K562 (cell line): Measurements from ENCODE around the gene IPO13. TPM values are rescaled to one million over a fixed set of nuclear protein-coding genes. Genes with fewer than 3 reads are reported as not detected.

Experiments used
- CBFB ChIP-seq: sonication (generic); formaldehyde crosslinking; IDR thresholded peaks from 2 replicates; pipeline ENCODE4 v1.4.0; 2020; ENCODE audit warnings: mild to moderate bottlenecking, missing genetic modification reagents
- FOXA3 ChIP-seq, 2 experiments: fragments of 450-650 bp in 1 of 2; sonication (generic) in 1 of 2; formaldehyde crosslinking; IDR thresholded peaks in 1 of 2; conservative IDR thresholded peaks in 1 of 2; 2 replicates each; pipeline versions ENCODE4 v1.4.0 to v1.8.0; 2020 to 2022; ENCODE audit warnings: mild to moderate bottlenecking in 2 of 2, missing genetic modification reagents in 1 of 2
- FOXJ3 ChIP-seq: sonication (generic); formaldehyde crosslinking; IDR thresholded peaks from 2 replicates; pipeline ENCODE4 v1.4.0; 2020; ENCODE audit warnings: mild to moderate bottlenecking, missing genetic modification reagents
- GABPB1 ChIP-seq: sonication (generic); formaldehyde crosslinking; IDR thresholded peaks from 2 replicates; pipeline ENCODE4 v1.8.0; 2022; ENCODE audit warnings: mild to moderate bottlenecking, missing genetic modification reagents
- MBD2 ChIP-seq: sonication (generic); IDR thresholded peaks from 2 replicates; pipeline ENCODE4 v1.6.1; 2016; ENCODE audit warnings: low read depth, borderline replicate concordance
- RERE ChIP-seq: sonication (generic); formaldehyde crosslinking; IDR thresholded peaks from 2 replicates; pipeline ENCODE4 v1.8.0; 2023; ENCODE audit warnings: missing genetic modification reagents, mild to moderate bottlenecking, borderline replicate concordance
- SPI1 ChIP-seq: IDR thresholded peaks from 2 replicates; pipeline ENCODE4 v1.6.1; 2011; ENCODE audit warnings: low read depth, low read length, control low read depth, borderline replicate concordance
- polyA plus RNA-seq, 8 experiments: library from polyadenylated mRNA; depleted of rRNA in 4 of 8; stranded (reverse) in 5 of 8; unstranded in 3 of 8; fragments of >200 nt; fragmentation: Nextera tagmentation in 2 of 8; fragmentation: Illumina TruSeq in 1 of 8; extraction: Ambion mirVana in 2 of 8; extraction: Trizol in 1 of 8; gene quantifications; 2 replicates each; pipeline versions ENCODE4 v1.2.1 to v1.2.3, GENCODE V29; 2011 to 2014; ENCODE audit warnings: inconsistent platforms in 1 of 8, missing spikeins in 1 of 8
- total RNA-seq, 7 experiments: library from RNA; depleted of rRNA in 6 of 7; stranded (reverse); fragments of >200 nt in 6 of 7; fragmentation: Illumina TruSeq in 2 of 7; extraction: Trizol in 2 of 7; gene quantifications; 2 replicates each; pipeline versions ENCODE4 v1.2.1 to v1.2.3, GENCODE V29; 2011 to 2021; ENCODE audit warnings: low replicate concordance in 1 of 7
- TF ChIP-seq, protein P1 (sequence below): fragments of 250-450 bp; sonication (Bioruptor Pico); IDR thresholded peaks from 2 replicates; pipeline ENCODE4 v1.9.0; 2021; ENCODE audit warnings: mild to moderate bottlenecking, inconsistent platforms
- TF ChIP-seq, protein P2 (sequence below): sonication (generic); formaldehyde crosslinking; IDR thresholded peaks from 2 replicates; pipeline ENCODE4 v1.8.1; 2023; ENCODE audit warnings: missing genetic modification reagents, mild to moderate bottlenecking, borderline replicate concordance
- TF ChIP-seq, protein P3 (sequence below): fragments of 200-800 bp; sonication (Bioruptor generic); IDR thresholded peaks from 2 replicates; pipeline ENCODE4 v1.6.1; 2017; ENCODE audit warnings: missing genetic modification characterization, missing compliant biosample characterization

The IPO13 gene
- total and polyA plus RNA-seq, 9 of the 15 experiments (the other 6 are each of a cell fraction or from before 2014, with no cell fraction given) = 7.0 to 30.8 (median 16.2) TPM

DNA sequence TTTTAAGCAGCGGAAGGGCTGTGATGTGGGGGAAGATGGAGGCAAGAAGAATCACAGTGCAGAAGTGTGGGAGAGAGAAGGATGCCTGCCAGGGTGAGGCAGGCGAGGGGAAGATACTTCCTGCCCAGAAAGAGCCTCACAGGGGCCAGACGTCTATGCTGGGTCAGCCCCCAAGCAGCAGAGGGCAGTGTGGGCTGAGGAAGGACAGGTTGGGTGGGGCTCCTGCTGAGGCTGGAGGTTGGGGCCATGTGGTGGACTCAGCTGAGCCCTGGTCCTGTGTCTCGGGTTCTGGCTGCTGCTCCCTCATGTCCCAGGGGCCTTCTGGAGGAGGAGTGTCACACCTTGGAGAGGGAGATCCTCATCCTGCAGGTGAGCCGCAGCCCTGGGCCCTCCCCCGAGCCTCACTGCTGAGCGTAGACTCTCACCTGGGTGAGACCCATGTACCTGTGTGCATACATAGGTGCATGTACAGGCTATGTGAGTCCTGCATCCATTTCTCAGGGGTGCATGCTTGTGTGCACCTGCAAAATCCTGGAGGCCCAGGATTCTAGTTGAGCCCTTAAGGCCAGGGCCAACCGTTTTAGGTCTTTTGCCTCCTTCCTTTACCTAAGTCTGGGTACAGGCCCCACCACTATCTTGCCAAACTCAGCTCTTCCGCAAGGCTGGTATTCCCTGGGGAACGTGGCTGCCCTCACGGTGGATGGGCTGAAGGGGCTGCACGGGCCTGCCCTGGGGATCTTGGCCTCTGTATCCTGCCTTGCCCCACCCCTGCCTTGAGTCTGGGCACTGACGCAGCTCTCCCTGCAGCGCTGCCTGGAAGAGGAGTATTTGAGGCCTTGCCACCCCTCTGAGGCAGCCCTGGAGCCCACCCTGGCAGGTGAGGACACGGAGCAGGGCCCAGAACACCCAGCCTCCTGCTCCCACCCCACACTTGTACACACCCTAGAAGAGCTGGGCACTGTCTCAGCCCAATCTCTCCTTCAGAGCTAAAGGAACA lies 48.3 kb downstream of the IPO13 start (continued):
- TF ChIP-seq, protein P1, sequence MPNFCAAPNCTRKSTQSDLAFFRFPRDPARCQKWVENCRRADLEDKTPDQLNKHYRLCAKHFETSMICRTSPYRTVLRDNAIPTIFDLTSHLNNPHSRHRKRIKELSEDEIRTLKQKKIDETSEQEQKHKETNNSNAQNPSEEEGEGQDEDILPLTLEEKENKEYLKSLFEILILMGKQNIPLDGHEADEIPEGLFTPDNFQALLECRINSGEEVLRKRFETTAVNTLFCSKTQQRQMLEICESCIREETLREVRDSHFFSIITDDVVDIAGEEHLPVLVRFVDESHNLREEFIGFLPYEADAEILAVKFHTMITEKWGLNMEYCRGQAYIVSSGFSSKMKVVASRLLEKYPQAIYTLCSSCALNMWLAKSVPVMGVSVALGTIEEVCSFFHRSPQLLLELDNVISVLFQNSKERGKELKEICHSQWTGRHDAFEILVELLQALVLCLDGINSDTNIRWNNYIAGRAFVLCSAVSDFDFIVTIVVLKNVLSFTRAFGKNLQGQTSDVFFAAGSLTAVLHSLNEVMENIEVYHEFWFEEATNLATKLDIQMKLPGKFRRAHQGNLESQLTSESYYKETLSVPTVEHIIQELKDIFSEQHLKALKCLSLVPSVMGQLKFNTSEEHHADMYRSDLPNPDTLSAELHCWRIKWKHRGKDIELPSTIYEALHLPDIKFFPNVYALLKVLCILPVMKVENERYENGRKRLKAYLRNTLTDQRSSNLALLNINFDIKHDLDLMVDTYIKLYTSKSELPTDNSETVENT (CRISPR knock-in tag) = no peak
- TF ChIP-seq, protein P2, sequence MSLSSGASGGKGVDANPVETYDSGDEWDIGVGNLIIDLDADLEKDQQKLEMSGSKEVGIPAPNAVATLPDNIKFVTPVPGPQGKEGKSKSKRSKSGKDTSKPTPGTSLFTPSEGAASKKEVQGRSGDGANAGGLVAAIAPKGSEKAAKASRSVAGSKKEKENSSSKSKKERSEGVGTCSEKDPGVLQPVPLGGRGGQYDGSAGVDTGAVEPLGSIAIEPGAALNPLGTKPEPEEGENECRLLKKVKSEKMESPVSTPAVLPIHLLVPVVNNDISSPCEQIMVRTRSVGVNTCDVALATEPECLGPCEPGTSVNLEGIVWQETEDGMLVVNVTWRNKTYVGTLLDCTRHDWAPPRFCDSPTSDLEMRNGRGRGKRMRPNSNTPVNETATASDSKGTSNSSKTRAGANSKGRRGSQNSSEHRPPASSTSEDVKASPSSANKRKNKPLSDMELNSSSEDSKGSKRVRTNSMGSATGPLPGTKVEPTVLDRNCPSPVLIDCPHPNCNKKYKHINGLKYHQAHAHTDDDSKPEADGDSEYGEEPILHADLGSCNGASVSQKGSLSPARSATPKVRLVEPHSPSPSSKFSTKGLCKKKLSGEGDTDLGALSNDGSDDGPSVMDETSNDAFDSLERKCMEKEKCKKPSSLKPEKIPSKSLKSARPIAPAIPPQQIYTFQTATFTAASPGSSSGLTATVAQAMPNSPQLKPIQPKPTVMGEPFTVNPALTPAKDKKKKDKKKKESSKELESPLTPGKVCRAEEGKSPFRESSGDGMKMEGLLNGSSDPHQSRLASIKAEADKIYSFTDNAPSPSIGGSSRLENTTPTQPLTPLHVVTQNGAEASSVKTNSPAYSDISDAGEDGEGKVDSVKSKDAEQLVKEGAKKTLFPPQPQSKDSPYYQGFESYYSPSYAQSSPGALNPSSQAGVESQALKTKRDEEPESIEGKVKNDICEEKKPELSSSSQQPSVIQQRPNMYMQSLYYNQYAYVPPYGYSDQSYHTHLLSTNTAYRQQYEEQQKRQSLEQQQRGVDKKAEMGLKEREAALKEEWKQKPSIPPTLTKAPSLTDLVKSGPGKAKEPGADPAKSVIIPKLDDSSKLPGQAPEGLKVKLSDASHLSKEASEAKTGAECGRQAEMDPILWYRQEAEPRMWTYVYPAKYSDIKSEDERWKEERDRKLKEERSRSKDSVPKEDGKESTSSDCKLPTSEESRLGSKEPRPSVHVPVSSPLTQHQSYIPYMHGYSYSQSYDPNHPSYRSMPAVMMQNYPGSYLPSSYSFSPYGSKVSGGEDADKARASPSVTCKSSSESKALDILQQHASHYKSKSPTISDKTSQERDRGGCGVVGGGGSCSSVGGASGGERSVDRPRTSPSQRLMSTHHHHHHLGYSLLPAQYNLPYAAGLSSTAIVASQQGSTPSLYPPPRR (CRISPR knock-in tag) = 0 out of 2 replicates have a peak, but pooled peaks have one; percentile 60
- no peak for TF ChIP-seq RERE (CRISPR knock-in tag)
- TF ChIP-seq GABPB1 (CRISPR knock-in tag) = no peak
- TF ChIP-seq FOXA3 (CRISPR knock-in tag; conservative IDR thresholded peaks at IDR 0.05 in 1 of 2, IDR thresholded peaks at IDR 0.05 in 1 of 2) = no peak
- 0 out of 2 replicates have a peak, but pooled peaks have one; percentile 39 for TF ChIP-seq SPI1
- no peak for TF ChIP-seq FOXJ3 (CRISPR knock-in tag)
- TF ChIP-seq CBFB (CRISPR knock-in tag) = no peak
- TF ChIP-seq, protein P3, sequence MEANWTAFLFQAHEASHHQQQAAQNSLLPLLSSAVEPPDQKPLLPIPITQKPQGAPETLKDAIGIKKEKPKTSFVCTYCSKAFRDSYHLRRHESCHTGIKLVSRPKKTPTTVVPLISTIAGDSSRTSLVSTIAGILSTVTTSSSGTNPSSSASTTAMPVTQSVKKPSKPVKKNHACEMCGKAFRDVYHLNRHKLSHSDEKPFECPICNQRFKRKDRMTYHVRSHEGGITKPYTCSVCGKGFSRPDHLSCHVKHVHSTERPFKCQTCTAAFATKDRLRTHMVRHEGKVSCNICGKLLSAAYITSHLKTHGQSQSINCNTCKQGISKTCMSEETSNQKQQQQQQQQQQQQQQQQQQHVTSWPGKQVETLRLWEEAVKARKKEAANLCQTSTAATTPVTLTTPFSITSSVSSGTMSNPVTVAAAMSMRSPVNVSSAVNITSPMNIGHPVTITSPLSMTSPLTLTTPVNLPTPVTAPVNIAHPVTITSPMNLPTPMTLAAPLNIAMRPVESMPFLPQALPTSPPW = peak; percentile 69
- no peak for TF ChIP-seq MBD2
